OCI-LY7 (cell line): Measurements from ENCODE around the gene NEO1. TPM values are rescaled to one million over a fixed set of nuclear protein-coding genes. Genes with fewer than 3 reads are reported as not detected.

Source experiments
- BruUV-seq: library from RNA; stranded (reverse); fragments of 400-500 nt; replicated peaks from 2 replicates; lab custom pipeline; 2021; lab: Mats Ljungman, UMichigan
- CTCF ChIA-PET: fragments of 300-600 bp; sonication (Branson Sonifier 250); formaldehyde crosslinking; loops from one replicate; lab custom pipeline; 2022; ENCODE audit warnings: antibody characterized with exemption; ENCODE audit not compliant: unreplicated experiment; lab: Charles Lee
- POLR2A ChIA-PET: fragments of 300-600 bp; sonication (Branson Sonifier 250); formaldehyde crosslinking; loops from one replicate; lab custom pipeline; 2022; ENCODE audit warnings: antibody characterized with exemption; lab: Charles Lee
- DNase-seq: peaks from one replicate; pipeline ENCODE4 v3.0.0-alpha.2; 2015; ENCODE audit warnings: low spot score
- H2AFZ ChIP-seq: fragments of 200-600 bp; sonication (generic), shearing (Covaris generic); 2 replicates; pipeline ENCODE4 v1.6.1; 2014; ENCODE audit warnings: mild to moderate bottlenecking, antibody characterized with exemption, low read length, moderate library complexity
- H3K27ac ChIP-seq: fragments of 200-600 bp; sonication (generic); 2 replicates; pipeline ENCODE4 v1.5.1; 2014; ENCODE audit warnings: mixed run types, low read depth, mild to moderate bottlenecking, moderate library complexity, low read length, inconsistent platforms; ENCODE audit not compliant: poor library complexity, severe bottlenecking
- H3K36me3 ChIP-seq: fragments of 200-600 bp; sonication (generic); 2 replicates; pipeline ENCODE4 v1.6.1; 2014; ENCODE audit warnings: mild to moderate bottlenecking, antibody characterized with exemption, low read length, moderate library complexity, mixed read lengths; ENCODE audit not compliant: insufficient read depth
- H3K4me1 ChIP-seq: fragments of 200-600 bp; sonication (generic); 2 replicates; pipeline ENCODE4 v1.5.1; 2014; ENCODE audit warnings: mild to moderate bottlenecking, low read length; ENCODE audit not compliant: insufficient read depth, poor library complexity, severe bottlenecking
- H3K4me2 ChIP-seq: fragments of 200-600 bp; sonication (generic); 2 replicates; pipeline ENCODE4 v1.6.1; 2014; ENCODE audit warnings: mild to moderate bottlenecking, low read length
- H3K4me3 ChIP-seq: fragments of 200-600 bp; sonication (generic); 2 replicates; pipeline ENCODE4 v1.5.1; 2014; ENCODE audit warnings: mild to moderate bottlenecking, low read depth, low read length; ENCODE audit not compliant: poor library complexity, severe bottlenecking
- H3K79me2 ChIP-seq: fragments of 200-600 bp; sonication (generic); 2 replicates; pipeline ENCODE4 v1.6.1; 2016; ENCODE audit warnings: low read depth, mild to moderate bottlenecking, low read length, moderate library complexity, mixed read lengths; ENCODE audit not compliant: insufficient read depth
- H3K9me2 ChIP-seq: fragments of 200-600 bp; sonication (generic); 2 replicates; pipeline ENCODE4 v1.6.1; 2016; ENCODE audit warnings: mild to moderate bottlenecking, low read length, mixed read lengths; ENCODE audit not compliant: insufficient read depth
- H3K9me3 ChIP-seq: fragments of 200-600 bp; sonication (generic); 2 replicates; pipeline ENCODE4 v1.6.1; 2014; ENCODE audit warnings: mild to moderate bottlenecking, mixed run types, low read length, mixed read lengths
- H4K20me1 ChIP-seq: fragments of 200-600 bp; sonication (generic); 2 replicates; pipeline ENCODE4 v1.6.1; 2014; ENCODE audit warnings: mild to moderate bottlenecking, antibody characterized with exemption, low read length, moderate library complexity, mixed read lengths; ENCODE audit not compliant: insufficient read depth
- EZH2phosphoT487 ChIP-seq: fragments of 200-600 bp; sonication (generic); IDR thresholded peaks from 2 replicates; pipeline ENCODE4 v1.6.1; 2018; ENCODE audit warnings: low read depth, borderline replicate concordance, mild to moderate bottlenecking, mixed run types, antibody characterized with exemption, low read length, moderate library complexity, mixed read lengths
- intact Hi-C: fragments of 100-400 bp; cut with micrococcal nuclease; formaldehyde crosslinking; loops from one replicate; pipeline ENCODE4 v1.10.0; 2022; ENCODE audit not compliant: unreplicated experiment
- total RNA-seq, 2 experiments: library from RNA; depleted of rRNA in 1 of 2; stranded (reverse); fragments of >200 nt in 1 of 2; shearing (Covaris generic) in 1 of 2; gene quantifications; 2 replicates each; pipeline ENCODE4 v1.2.3, GENCODE V29; 2014 to 2022
- TF ChIP-seq, protein P1 (sequence below): fragments of 200-600 bp; sonication (generic); conservative IDR thresholded peaks from 2 replicates; pipeline ENCODE4 v1.5.1; 2014; ENCODE audit warnings: mild to moderate bottlenecking, antibody characterized with exemption, low read length, moderate library complexity, mixed read lengths

NEO1 gene
- total RNA-seq, 2 experiments from 2014 or later = 3.0 TPM

DNA sequence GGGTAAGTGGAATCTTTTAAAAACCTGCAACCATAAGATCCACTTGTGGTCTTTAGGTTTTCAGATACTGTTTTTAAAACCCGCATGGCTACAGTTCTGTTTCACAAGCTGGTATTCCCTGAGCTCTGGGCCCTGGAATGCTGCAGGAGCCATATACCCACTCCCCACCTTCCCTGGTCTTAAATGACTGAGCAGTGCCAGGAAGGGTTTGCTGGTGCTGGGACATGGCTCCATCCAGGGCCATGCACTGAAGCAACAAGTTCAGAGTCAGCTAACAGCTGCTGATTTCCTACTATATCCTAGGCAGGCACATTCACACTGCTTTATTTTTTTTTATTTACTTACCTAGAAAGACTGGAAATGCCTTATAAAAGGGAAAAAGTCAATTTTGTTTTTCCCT, 239.2 kb downstream of the NEO1 start:
- no TSS peak for BruUV-seq
- H3K79me2 ChIP-seq = no peaks in the 10 kb centered on the region
- TF ChIP-seq EZH2phosphoT487 = no peak
- TF ChIP-seq, protein P1, sequence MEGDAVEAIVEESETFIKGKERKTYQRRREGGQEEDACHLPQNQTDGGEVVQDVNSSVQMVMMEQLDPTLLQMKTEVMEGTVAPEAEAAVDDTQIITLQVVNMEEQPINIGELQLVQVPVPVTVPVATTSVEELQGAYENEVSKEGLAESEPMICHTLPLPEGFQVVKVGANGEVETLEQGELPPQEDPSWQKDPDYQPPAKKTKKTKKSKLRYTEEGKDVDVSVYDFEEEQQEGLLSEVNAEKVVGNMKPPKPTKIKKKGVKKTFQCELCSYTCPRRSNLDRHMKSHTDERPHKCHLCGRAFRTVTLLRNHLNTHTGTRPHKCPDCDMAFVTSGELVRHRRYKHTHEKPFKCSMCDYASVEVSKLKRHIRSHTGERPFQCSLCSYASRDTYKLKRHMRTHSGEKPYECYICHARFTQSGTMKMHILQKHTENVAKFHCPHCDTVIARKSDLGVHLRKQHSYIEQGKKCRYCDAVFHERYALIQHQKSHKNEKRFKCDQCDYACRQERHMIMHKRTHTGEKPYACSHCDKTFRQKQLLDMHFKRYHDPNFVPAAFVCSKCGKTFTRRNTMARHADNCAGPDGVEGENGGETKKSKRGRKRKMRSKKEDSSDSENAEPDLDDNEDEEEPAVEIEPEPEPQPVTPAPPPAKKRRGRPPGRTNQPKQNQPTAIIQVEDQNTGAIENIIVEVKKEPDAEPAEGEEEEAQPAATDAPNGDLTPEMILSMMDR = no peak
- POLR2A ChIA-PET = no interaction called here
- no peaks in the 10 kb centered on the region for H3K36me3 ChIP-seq
- H3K4me3 ChIP-seq = no peak overlapping the region
- H4K20me1 ChIP-seq = no peaks in the 10 kb centered on the region
- H3K4me2 ChIP-seq = no peak overlapping the region
- peaks cover 10% of the 10 kb centered on the region for H3K4me1 ChIP-seq
- no peak overlapping the region for H2AFZ ChIP-seq
- intact Hi-C loops = no loop called here
- no peaks in the 10 kb centered on the region for H3K9me3 ChIP-seq
- no peaks in the 10 kb centered on the region for H3K9me2 ChIP-seq
- no peak for DNase-seq
- CTCF ChIA-PET = no interaction called here
- H3K27ac ChIP-seq = no peak overlapping the region

DNA sequence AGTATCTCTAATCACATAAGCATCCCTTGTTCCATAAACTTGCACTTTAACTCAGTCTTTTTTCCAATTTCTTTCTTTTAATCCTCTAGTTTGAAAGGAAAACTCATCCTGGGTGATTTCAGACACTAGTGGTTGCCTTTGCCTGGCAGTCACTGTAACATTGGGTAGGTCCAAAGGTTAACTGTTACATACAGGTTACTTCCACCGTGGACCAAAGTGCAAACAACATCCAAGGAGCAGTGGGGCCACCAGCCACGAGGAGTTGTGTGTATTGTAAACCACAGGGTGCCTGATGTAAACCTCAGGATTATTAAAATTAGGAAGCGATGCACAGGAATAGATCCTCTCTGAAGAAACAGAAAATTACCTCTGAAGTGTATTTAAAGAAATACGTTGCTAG, 241.5 kb downstream of the NEO1 start:
- Histone ChIP-seq H3K36me3 (no peaks in the 10 kb centered on the region), H4K20me1 (no peaks in the 10 kb centered on the region), H3K4me2 (no peak overlapping the region), H3K9me3 (no peaks in the 10 kb centered on the region), H3K27ac (no peak overlapping the region), H3K4me3 (no peak overlapping the region), H3K4me1 (no peaks in the 10 kb centered on the region), H3K79me2 (no peaks in the 10 kb centered on the region), H3K9me2 (no peaks in the 10 kb centered on the region), H2AFZ (no peak overlapping the region)
- CTCF ChIA-PET = no interaction called here
- POLR2A ChIA-PET = no interaction called here
- TF ChIP-seq, protein P1 = no peak
- TF ChIP-seq EZH2phosphoT487 = no peak
- intact Hi-C loops = no loop called here
- BruUV-seq = no TSS peak
- no peak for DNase-seq

DNA sequence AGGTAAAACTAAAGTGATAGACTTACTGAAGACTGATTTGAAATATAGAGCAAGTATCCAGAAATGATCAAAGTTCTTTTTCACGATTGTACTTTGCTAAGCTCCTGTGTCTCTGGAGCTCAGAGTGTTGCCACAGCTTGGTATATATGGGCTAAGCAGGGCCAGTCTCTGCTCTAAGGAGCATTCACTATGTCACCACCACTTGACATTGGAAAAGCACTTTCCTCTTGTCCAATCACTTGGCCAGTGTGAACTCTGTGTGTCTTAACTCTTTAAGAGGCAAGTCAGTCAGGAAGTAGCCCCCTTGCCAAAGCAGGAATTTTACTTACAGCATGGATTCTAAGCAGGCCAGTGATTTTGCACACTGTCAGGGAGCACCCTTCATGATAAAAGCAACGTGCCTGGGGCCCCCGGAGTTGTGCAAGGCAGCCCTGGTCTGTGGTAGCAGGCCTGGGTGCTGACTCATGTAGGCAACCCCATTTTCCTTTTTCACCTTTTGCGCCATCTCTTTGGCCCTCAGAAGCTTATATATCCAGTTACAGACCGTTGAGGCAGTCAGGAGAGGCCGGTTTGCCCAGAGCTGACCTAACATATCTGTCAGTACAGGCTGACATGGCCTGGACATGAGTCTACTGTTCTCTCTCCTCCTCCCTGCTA, 243.5 kb downstream of the NEO1 start:
- Histone ChIP-seq H3K4me1 (no peaks in the 10 kb centered on the region), H3K9me3 (no peaks in the 10 kb centered on the region), H4K20me1 (no peaks in the 10 kb centered on the region), H3K27ac (no peak overlapping the region), H3K4me2 (no peak overlapping the region), H3K36me3 (no peaks in the 10 kb centered on the region), H3K79me2 (no peaks in the 10 kb centered on the region), H3K4me3 (no peak overlapping the region), H2AFZ (no peak overlapping the region), H3K9me2 (no peaks in the 10 kb centered on the region)
- ChIA-PET POLR2A (interaction anchor here (0.6 kb wide), 1 partner anchor 528 kb away, joined by 4 read pairs; no protein-coding TSS in a partner anchor), CTCF (no interaction called here)
- BruUV-seq = no TSS peak
- DNase-seq = no peak
- intact Hi-C loops = no loop called here
- TF ChIP-seq, protein P1 = no peak
- TF ChIP-seq EZH2phosphoT487 = no peak
